Small intestine (tissue), 7 donors: ENCODE results near the gene SUFU. TPM values are rescaled to one million over a fixed set of nuclear protein-coding genes. Genes with fewer than 3 reads are reported as not detected.

Source experiments
- DNase-seq, 2 donors: peaks; one replicate each; pipeline versions ENCODE4 v3.0.0 to v3.0.0-alpha.2; 2013
- FAIRE-seq: peaks from 2 replicates; lab custom pipeline; 2012; peaks lifted over from hg19 to GRCh38; lab: Jason Lieb, UNC
- H3K27ac ChIP-seq, 3 donors: one replicate each; pipeline ENCODE4 v1.5.1; 2013; ENCODE audit warnings: low read length in 2 of 3, mild to moderate bottlenecking in 2 of 3, control low read depth in 1 of 3, inconsistent platforms in 1 of 3, low read depth in 1 of 3, moderate library complexity in 1 of 3
- H3K27me3 ChIP-seq, 3 donors: one replicate each; pipeline ENCODE4 v1.6.1; 2013; ENCODE audit warnings: low read length in 3 of 3, inconsistent platforms in 1 of 3; ENCODE audit not compliant: control insufficient read depth in 3 of 3, insufficient read depth in 3 of 3
- H3K36me3 ChIP-seq, 3 donors: one replicate each; pipeline ENCODE4 v1.6.1; 2013; ENCODE audit warnings: low read length in 3 of 3, inconsistent platforms in 1 of 3, low read depth in 1 of 3, mild to moderate bottlenecking in 1 of 3, moderate library complexity in 1 of 3; ENCODE audit not compliant: control insufficient read depth in 3 of 3, insufficient read depth in 2 of 3
- H3K4me1 ChIP-seq, 3 donors: one replicate each; pipeline ENCODE4 v1.6.1; 2013; ENCODE audit warnings: low read length in 2 of 3, inconsistent platforms in 1 of 3, low read depth in 1 of 3, mild to moderate bottlenecking in 1 of 3, moderate library complexity in 1 of 3; ENCODE audit not compliant: control insufficient read depth in 3 of 3, insufficient read depth in 2 of 3
- H3K4me3 ChIP-seq, 3 donors: one replicate each; pipeline ENCODE4 v1.5.1; 2013; ENCODE audit warnings: low read length in 3 of 3, control low read depth in 1 of 3, inconsistent platforms in 1 of 3, low read depth in 1 of 3, mild to moderate bottlenecking in 1 of 3, moderate library complexity in 1 of 3
- H3K9me3 ChIP-seq, 2 donors: one replicate each; pipeline ENCODE4 v1.6.1; 2013; ENCODE audit warnings: low read depth in 1 of 2, low read length in 1 of 2; ENCODE audit not compliant: control insufficient read depth in 2 of 2, insufficient read depth in 1 of 2
- WGBS, 3 donors: extraction: QIAGEN DNeasy Blood & Tissue Kit; methylation state at CpG; one replicate each; pipeline ENCODE4 v1.1.7; 2013; 5-methylcytosine and 5-hydroxymethylcytosine counted together
- polyA plus RNA-seq, 4 donors: library from polyadenylated mRNA; stranded (reverse) in 3 of 4; unstranded in 1 of 4; fragments of 200-250 nt in 3 of 4; fragments of 120-200 nt in 1 of 4; gene quantifications; one replicate each; pipeline versions ENCODE4 v1.2.1 to v1.2.3, GENCODE V29; 2013
- donor health status: healthy with polysubstance abuse.
- donor health status: control.
- donor health status: control.
- donor health status: Bipolar disorder and iron deficiency.
- donor health status: healthy.

The SUFU gene
- polyA plus RNA-seq, 4 donors, result 2.2 to 15.0 (median 4.0) TPM

GRCh38 chr10:102624751-102625645, 121.2 kb downstream of the SUFU start:
- Histone ChIP-seq H3K27me3 (no peaks in the 10 kb centered on the region), H3K4me3 (no peak overlapping the region), H3K4me1 (peaks cover 4 to 39% (median 14%) of the 10 kb centered on the region in 3 donors), H3K36me3 (peaks cover 0 to 72% (median 0%) of the 10 kb centered on the region in 3 donors), H3K27ac (no peak overlapping the region), H3K9me3 (no peaks in the 10 kb centered on the region)
- WGBS, 3 donors, result 82 to 88% (median 83%) methylated on average over 12 of the region's 12 CpGs
- FAIRE-seq (no peak), DNase-seq (no peak)

- FAIRE-seq (no peak), DNase-seq (no peak)
- no peaks in the 10 kb centered on the region for H3K9me3 ChIP-seq
- WGBS, 3 donors, result 79 to 91% (median 86%) methylated on average over 10 of the region's 10 CpGs
- peaks cover 0 to 27% (median 4%) of the 10 kb centered on the region in 3 donors for H3K4me1 ChIP-seq
- peak overlapping the region in 1 of 3 donors; percentile 3 for H3K27ac ChIP-seq
- H3K36me3 ChIP-seq, result peaks cover 0 to 71% (median 0%) of the 10 kb centered on the region in 3 donors
- no peaks in the 10 kb centered on the region for H3K27me3 ChIP-seq
- H3K4me3 ChIP-seq, result no peak overlapping the region
Measured at GRCh38 chr10:102626026-102626685, 122.4 kb downstream of the SUFU start.

GRCh38 chr10:102627291-102627735, 123.5 kb downstream of the SUFU start:
- WGBS, 3 donors, result 73 to 94% (median 84%) methylated on average over 12 of the region's 12 CpGs
- no peak overlapping the region for H3K4me3 ChIP-seq
- H3K27ac ChIP-seq, result peak overlapping the region; percentile 1 to 84 (median 74)
- no peaks in the 10 kb centered on the region for H3K27me3 ChIP-seq
- no peak for FAIRE-seq
- H3K4me1 ChIP-seq, result peaks cover 0 to 25% (median 4%) of the 10 kb centered on the region in 3 donors
- peaks cover 0 to 73% (median 0%) of the 10 kb centered on the region in 3 donors for H3K36me3 ChIP-seq
- DNase-seq, result no peak
- H3K9me3 ChIP-seq, result no peaks in the 10 kb centered on the region

GRCh38 chr10:102627736-102628293, 124.0 kb downstream of the SUFU start:
- no peaks in the 10 kb centered on the region for H3K27me3 ChIP-seq
- peak overlapping the region; percentile 1 to 84 (median 74) for H3K27ac ChIP-seq
- H3K4me3 ChIP-seq, result no peak overlapping the region
- DNase-seq, result peak in 1 of 2 donors; percentile 63
- WGBS, 3 donors, result 62 to 81% (median 79%) methylated on average over 8 to 9 of the region's 9 CpGs
- FAIRE-seq, result no peak
- peaks cover 0 to 78% (median 0%) of the 10 kb centered on the region in 3 donors for H3K36me3 ChIP-seq
- H3K9me3 ChIP-seq, result no peaks in the 10 kb centered on the region
- peaks cover 0 to 30% (median 4%) of the 10 kb centered on the region in 3 donors for H3K4me1 ChIP-seq

GRCh38 chr10:102628451-102628911, 124.7 kb downstream of the SUFU start:
- no peak overlapping the region for H3K4me3 ChIP-seq
- WGBS, 3 donors, result 55 to 85% (median 78%) methylated on average over 10 to 11 of the region's 11 CpGs
- H3K27ac ChIP-seq, result peak overlapping the region in 2 of 3 donors; percentile 74 to 84
- H3K36me3 ChIP-seq, result peaks cover 0 to 75% (median 0%) of the 10 kb centered on the region in 3 donors
- FAIRE-seq (no peak), DNase-seq (no peak)
- H3K27me3 ChIP-seq, result no peaks in the 10 kb centered on the region
- peaks cover 0 to 35% (median 7%) of the 10 kb centered on the region in 3 donors for H3K4me1 ChIP-seq
- no peaks in the 10 kb centered on the region for H3K9me3 ChIP-seq

GRCh38 chr10:102629661-102630614, 126.2 kb downstream of the SUFU start:
- 75 to 87% (median 85%) methylated on average over 22 of the region's 22 CpGs for WGBS, 3 donors
- Histone ChIP-seq H3K27ac (peak overlapping the region in 2 of 3 donors; percentile 28 to 50), H3K9me3 (no peaks in the 10 kb centered on the region), H3K36me3 (peaks cover 0 to 70% (median 0%) of the 10 kb centered on the region in 3 donors), H3K4me3 (no peak overlapping the region), H3K4me1 (peaks cover 0 to 47% (median 7%) of the 10 kb centered on the region in 3 donors), H3K27me3 (no peaks in the 10 kb centered on the region)
- no peak for DNase-seq
- no peak for FAIRE-seq

- DNase-seq (no peak), FAIRE-seq (no peak)
- Histone ChIP-seq H3K4me3 (no peak overlapping the region), H3K27ac (peak overlapping the region in 1 of 3 donors; percentile 50), H3K36me3 (peaks cover 0 to 64% (median 0%) of the 10 kb centered on the region in 3 donors), H3K27me3 (no peaks in the 10 kb centered on the region), H3K9me3 (no peaks in the 10 kb centered on the region), H3K4me1 (peaks cover 0 to 51% (median 7%) of the 10 kb centered on the region in 3 donors)
- WGBS, 3 donors, result 78 to 89% (median 84%) methylated on average over 6 of the region's 6 CpGs
Measured at GRCh38 chr10:102630663-102631062, 126.9 kb downstream of the SUFU start.
